Measurements from ENCODE around the gene CSRP1. TPM values are rescaled to one million over a fixed set of nuclear protein-coding genes. Genes with fewer than 3 reads are reported as not detected.

CSRP1 gene
- total and polyA plus RNA-seq, 4 experiments from 2014 or later, result 34.2 to 79.3 (median 55.3) TPM

DNA sequence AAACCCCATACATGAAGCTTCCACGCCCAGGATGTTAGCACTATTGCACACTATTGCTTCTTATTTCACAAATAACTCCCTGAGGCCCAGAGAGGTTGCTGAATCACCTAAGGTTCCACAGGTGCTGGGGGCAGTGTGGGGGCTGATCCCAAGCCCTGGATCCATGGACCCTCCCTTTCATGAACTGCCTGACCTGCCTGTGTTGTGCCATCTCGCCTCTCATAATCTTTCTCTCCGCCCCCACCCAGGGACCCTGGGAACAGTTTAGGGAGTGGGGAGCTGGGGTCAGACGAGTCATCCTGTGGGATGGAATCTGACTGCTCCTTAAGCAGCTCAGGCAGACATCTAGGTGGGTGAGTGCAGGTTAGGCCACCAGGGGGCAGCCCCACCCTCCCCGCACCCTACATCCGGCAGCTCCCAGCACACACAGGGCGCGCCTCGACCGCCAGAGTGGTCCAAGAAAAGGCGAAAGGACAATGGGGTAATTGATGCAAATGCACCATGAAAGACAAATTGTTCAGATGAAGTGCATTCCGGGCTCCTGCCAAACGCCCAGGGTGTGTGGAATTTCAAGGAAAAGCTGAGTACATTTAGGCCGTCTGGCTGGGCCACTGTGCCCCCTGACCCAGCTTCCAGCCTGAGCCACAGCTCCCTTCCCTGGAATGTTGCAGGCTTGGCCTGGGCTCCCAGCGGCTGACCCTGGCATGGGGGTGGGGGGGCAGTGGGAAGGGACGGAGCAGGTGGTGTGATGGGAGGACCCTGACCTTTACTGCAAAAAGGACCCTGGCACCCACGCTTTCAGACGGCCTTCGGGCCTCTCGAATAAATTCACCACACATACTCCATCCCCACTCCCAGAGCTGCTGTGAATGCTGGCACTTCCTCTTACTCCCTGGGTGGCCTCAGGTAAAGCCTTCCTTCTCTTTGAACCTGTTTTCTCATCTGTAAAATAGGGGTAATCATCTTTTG lies 58.7 kb downstream of the CSRP1 start:
- Histone ChIP-seq H3K27ac (ENCODE audit: low read depth, low read length) (no peak overlapping the region), H3K27me3 (ENCODE audit: insufficient read depth, low read length) (no peaks in the 10 kb centered on the region), H3K4me3 (ENCODE audit: low read length in 2 of 2) (no peak overlapping the region), H3K4me1 (ENCODE audit: insufficient read depth, low read length) (peaks cover 6% of the 10 kb centered on the region), H3K9me3 (ENCODE audit: control insufficient read depth in 1 of 2, low read length in 2 of 2) (no peaks in the 10 kb centered on the region), H3K36me3 (ENCODE audit: insufficient read depth, low read length) (no peaks in the 10 kb centered on the region)
- Mint-ChIP-seq H3K4me3 (no peak overlapping the region), H3K36me3 (no peaks in the 10 kb centered on the region), H3K27ac (peak overlapping the region in 1 of 7 donors; percentile 57), H3K9me3 (peaks cover 0 to 3% (median under 1%) of the 10 kb centered on the region in 8 donors), H3K4me1 (peaks cover 0 to 4% (median 3%) of the 10 kb centered on the region in 4 donors), H3K27me3 (peaks cover 5 to 9% of the 10 kb centered on the region in 2 donors)
- intact Hi-C loops (cut with micrococcal nuclease), result loop anchor here (1.0 to 2.0 kb wide), 3 partner anchors 21 to 65 kb away; partner anchors contain the start of gene PHLDA3
- ChIA-PET CTCF (ENCODE audit: partially characterized antibody) (interaction anchor here (0.6 to 4.5 kb wide), 19 partner anchors 7 to 525 kb away, joined by 3 to 48 read pairs (median 3); partner anchors contain the start of gene CSRP1), POLR2A (ENCODE audit: partially characterized antibody) (interaction anchor here (1.4 to 1.5 kb wide), 2 partner anchors 21 to 65 kb away, joined by 3 to 4 read pairs; partner anchors contain the start of gene PHLDA3)
- peak in 4 of 5 donors; percentile 29 to 53 (median 30) for DNase-seq

GRCh38 chr1:201445310-201445709 lies 61.6 kb downstream of the CSRP1 start:
- H3K36me3 Mint-ChIP-seq, result no peaks in the 10 kb centered on the region
- no peak overlapping the region for H3K4me3 Mint-ChIP-seq
- Histone ChIP-seq H3K4me3 (ENCODE audit: low read length in 2 of 2) (no peak overlapping the region), H3K36me3 (ENCODE audit: insufficient read depth, low read length) (no peaks in the 10 kb centered on the region), H3K9me3 (ENCODE audit: control insufficient read depth in 1 of 2, low read length in 2 of 2) (no peaks in the 10 kb centered on the region), H3K4me1 (ENCODE audit: insufficient read depth, low read length) (peaks cover 6% of the 10 kb centered on the region), H3K27me3 (ENCODE audit: insufficient read depth, low read length) (no peaks in the 10 kb centered on the region), H3K27ac (ENCODE audit: low read depth, low read length) (no peak overlapping the region)
- intact Hi-C loops (cut with micrococcal nuclease), result no loop called here
- peaks cover 0 to 4% (median under 1%) of the 10 kb centered on the region in 8 donors for H3K9me3 Mint-ChIP-seq
- CTCF ChIA-PET (ENCODE audit: partially characterized antibody), result interaction anchor here (0.9 to 4.5 kb wide), 5 partner anchors 9 to 68 kb away, joined by 3 to 30 read pairs (median 6); no protein-coding TSS in a partner anchor
- H3K27ac Mint-ChIP-seq, result no peak overlapping the region
- H3K27me3 Mint-ChIP-seq, result peaks cover 3 to 11% of the 10 kb centered on the region in 2 donors
- POLR2A ChIA-PET (ENCODE audit: partially characterized antibody), result no interaction called here
- no peak for DNase-seq
- H3K4me1 Mint-ChIP-seq, result peaks cover 0 to 4% (median 2%) of the 10 kb centered on the region in 4 donors

GRCh38 chr1:201444792-201445191 lies 62.1 kb downstream of the CSRP1 start:
- Histone ChIP-seq H3K4me3 (ENCODE audit: low read length in 2 of 2) (no peak overlapping the region), H3K27ac (ENCODE audit: low read depth, low read length) (no peak overlapping the region), H3K9me3 (ENCODE audit: control insufficient read depth in 1 of 2, low read length in 2 of 2) (no peaks in the 10 kb centered on the region), H3K36me3 (ENCODE audit: insufficient read depth, low read length) (no peaks in the 10 kb centered on the region), H3K27me3 (ENCODE audit: insufficient read depth, low read length) (no peaks in the 10 kb centered on the region), H3K4me1 (ENCODE audit: insufficient read depth, low read length) (peaks cover 6% of the 10 kb centered on the region)
- CTCF ChIA-PET (ENCODE audit: partially characterized antibody), result interaction anchor here (1.3 kb wide), 1 partner anchor 9 kb away, joined by 7 read pairs; no protein-coding TSS in a partner anchor
- Mint-ChIP-seq H3K4me1 (peaks cover 0 to 4% (median 2%) of the 10 kb centered on the region in 4 donors), H3K27ac (no peak overlapping the region), H3K36me3 (no peaks in the 10 kb centered on the region), H3K9me3 (peaks cover 0 to 4% (median under 1%) of the 10 kb centered on the region in 8 donors), H3K4me3 (no peak overlapping the region), H3K27me3 (peaks cover 0 to 10% of the 10 kb centered on the region in 2 donors)
- intact Hi-C loops (cut with micrococcal nuclease), result no loop called here
- DNase-seq, result no peak
- POLR2A ChIA-PET (ENCODE audit: partially characterized antibody), result no interaction called here

DNA sequence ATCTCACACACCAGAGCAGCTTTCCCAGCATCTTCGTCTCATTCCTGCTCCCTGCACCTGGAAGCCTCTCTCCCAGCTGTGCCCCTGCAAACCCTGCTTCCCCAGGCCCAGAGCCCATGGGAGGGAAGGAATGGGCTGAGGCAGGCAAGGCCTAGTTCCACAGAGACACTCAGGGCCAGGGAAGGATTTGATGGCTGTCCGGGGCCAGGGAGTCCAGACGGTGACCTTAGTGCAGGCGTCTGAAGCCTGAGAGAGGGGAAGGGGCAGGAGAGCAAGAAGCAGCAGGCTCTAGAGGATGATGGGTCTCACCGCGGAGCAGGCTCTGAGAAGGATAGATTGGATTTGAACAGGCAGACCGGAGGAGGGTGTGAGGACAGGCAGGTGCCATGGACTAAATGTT lies 63.2 kb downstream of the CSRP1 start:
- intact Hi-C loops (cut with micrococcal nuclease), result no loop called here
- Mint-ChIP-seq H3K4me3 (no peak overlapping the region), H3K9me3 (peaks cover 0 to 4% (median under 1%) of the 10 kb centered on the region in 8 donors), H3K27ac (no peak overlapping the region), H3K27me3 (peaks cover 0 to 10% of the 10 kb centered on the region in 2 donors), H3K36me3 (no peaks in the 10 kb centered on the region), H3K4me1 (peaks cover 0 to 4% (median 2%) of the 10 kb centered on the region in 4 donors)
- Histone ChIP-seq H3K36me3 (ENCODE audit: insufficient read depth, low read length) (no peaks in the 10 kb centered on the region), H3K9me3 (ENCODE audit: control insufficient read depth in 1 of 2, low read length in 2 of 2) (no peaks in the 10 kb centered on the region), H3K27me3 (ENCODE audit: insufficient read depth, low read length) (no peaks in the 10 kb centered on the region), H3K4me3 (ENCODE audit: low read length in 2 of 2) (no peak overlapping the region), H3K4me1 (ENCODE audit: insufficient read depth, low read length) (peaks cover 6% of the 10 kb centered on the region), H3K27ac (ENCODE audit: low read depth, low read length) (no peak overlapping the region)
- POLR2A ChIA-PET (ENCODE audit: partially characterized antibody), result interaction anchor here (0.7 kb wide), 1 partner anchor 76 kb away, joined by 3 read pairs; no protein-coding TSS in a partner anchor
- DNase-seq, result no peak
- CTCF ChIA-PET (ENCODE audit: partially characterized antibody), result no interaction called here

DNA sequence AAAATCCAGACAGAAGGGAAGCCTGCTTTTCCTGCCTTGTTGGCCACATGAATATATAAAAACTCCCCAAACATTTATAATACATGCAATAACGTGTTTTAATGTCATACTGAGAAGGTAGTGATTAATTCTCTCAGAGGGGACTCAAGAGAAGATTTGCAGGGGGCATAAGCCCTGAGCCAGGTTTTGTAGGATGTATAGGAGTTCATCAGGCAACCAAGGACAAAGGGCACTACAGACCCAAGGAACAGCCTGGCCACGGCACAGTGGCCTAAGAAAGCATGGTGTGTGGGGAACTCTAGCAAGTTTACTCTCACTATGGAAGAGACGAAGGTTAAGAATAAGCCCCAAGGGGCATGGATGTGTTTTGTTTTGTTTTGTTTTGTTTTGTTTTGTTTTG lies 70.0 kb downstream of the CSRP1 start:
- peaks cover 4 to 8% (median 6%) of the 10 kb centered on the region in 4 donors for H3K4me1 Mint-ChIP-seq
- no peak for DNase-seq
- Histone ChIP-seq H3K9me3 (ENCODE audit: control insufficient read depth in 1 of 2, low read length in 2 of 2) (no peaks in the 10 kb centered on the region), H3K4me1 (ENCODE audit: insufficient read depth, low read length) (no peaks in the 10 kb centered on the region), H3K4me3 (ENCODE audit: low read length in 2 of 2) (no peak overlapping the region), H3K27ac (ENCODE audit: low read depth, low read length) (no peak overlapping the region), H3K36me3 (ENCODE audit: insufficient read depth, low read length) (no peaks in the 10 kb centered on the region), H3K27me3 (ENCODE audit: insufficient read depth, low read length) (no peaks in the 10 kb centered on the region)
- peaks cover 0 to 2% of the 10 kb centered on the region in 2 donors for H3K36me3 Mint-ChIP-seq
- no peak overlapping the region for H3K27ac Mint-ChIP-seq
- intact Hi-C loops (cut with micrococcal nuclease), result no loop called here
- peaks cover 8 to 11% of the 10 kb centered on the region in 2 donors for H3K27me3 Mint-ChIP-seq
- H3K4me3 Mint-ChIP-seq, result no peak overlapping the region
- peaks cover 0 to 4% (median 0%) of the 10 kb centered on the region in 8 donors for H3K9me3 Mint-ChIP-seq
- CTCF ChIA-PET (ENCODE audit: partially characterized antibody), result interaction anchor here (2.1 to 2.2 kb wide), 2 partner anchors 11 to 76 kb away, joined by 7 to 30 read pairs; no protein-coding TSS in a partner anchor
- POLR2A ChIA-PET (ENCODE audit: partially characterized antibody), result no interaction called here

DNA sequence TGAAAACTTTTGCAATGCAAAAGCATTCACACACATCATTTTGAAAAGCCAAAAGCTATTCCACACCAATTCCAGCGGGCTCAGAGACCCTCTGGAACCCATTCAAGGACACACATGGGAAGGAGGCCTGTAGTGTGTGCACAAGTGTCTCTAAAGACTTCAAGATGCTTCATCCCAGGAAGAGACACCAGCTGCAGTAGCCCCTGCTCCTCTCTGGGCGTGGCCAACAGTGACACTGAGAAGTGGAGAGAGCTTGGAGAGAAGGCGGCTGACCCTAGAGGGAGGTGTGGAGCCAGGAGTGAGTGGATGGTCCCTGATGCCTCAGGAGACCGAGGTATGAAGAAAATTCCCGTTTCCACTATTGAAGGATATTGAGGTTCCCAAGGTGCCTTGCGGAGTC lies 70.5 kb downstream of the CSRP1 start:
- peak overlapping the region in 2 of 7 donors; percentile 5 to 89 for H3K27ac Mint-ChIP-seq
- no peaks in the 10 kb centered on the region for H3K4me1 ChIP-seq (ENCODE audit: insufficient read depth, low read length)
- peaks cover 9 to 14% of the 10 kb centered on the region in 2 donors for H3K27me3 Mint-ChIP-seq
- no peak overlapping the region for H3K4me3 ChIP-seq (ENCODE audit: low read length in 2 of 2)
- H3K9me3 ChIP-seq (ENCODE audit: control insufficient read depth in 1 of 2, low read length in 2 of 2), result no peaks in the 10 kb centered on the region
- H3K36me3 ChIP-seq (ENCODE audit: insufficient read depth, low read length), result no peaks in the 10 kb centered on the region
- H3K27me3 ChIP-seq (ENCODE audit: insufficient read depth, low read length), result no peaks in the 10 kb centered on the region
- ChIA-PET CTCF (ENCODE audit: partially characterized antibody) (interaction anchor here (0.6 to 2.2 kb wide), 8 partner anchors 8 to 265 kb away, joined by 3 to 30 read pairs (median 6); no protein-coding TSS in a partner anchor), POLR2A (ENCODE audit: partially characterized antibody) (no interaction called here)
- intact Hi-C loops (cut with micrococcal nuclease), result no loop called here
- H3K4me1 Mint-ChIP-seq, result peaks cover 4 to 8% (median 6%) of the 10 kb centered on the region in 4 donors
- H3K4me3 Mint-ChIP-seq, result no peak overlapping the region
- peaks cover 0 to 2% of the 10 kb centered on the region in 2 donors for H3K36me3 Mint-ChIP-seq
- no peak overlapping the region for H3K27ac ChIP-seq (ENCODE audit: low read depth, low read length)
- peaks cover 0 to 4% (median 0%) of the 10 kb centered on the region in 8 donors for H3K9me3 Mint-ChIP-seq
- no peak for DNase-seq

DNA sequence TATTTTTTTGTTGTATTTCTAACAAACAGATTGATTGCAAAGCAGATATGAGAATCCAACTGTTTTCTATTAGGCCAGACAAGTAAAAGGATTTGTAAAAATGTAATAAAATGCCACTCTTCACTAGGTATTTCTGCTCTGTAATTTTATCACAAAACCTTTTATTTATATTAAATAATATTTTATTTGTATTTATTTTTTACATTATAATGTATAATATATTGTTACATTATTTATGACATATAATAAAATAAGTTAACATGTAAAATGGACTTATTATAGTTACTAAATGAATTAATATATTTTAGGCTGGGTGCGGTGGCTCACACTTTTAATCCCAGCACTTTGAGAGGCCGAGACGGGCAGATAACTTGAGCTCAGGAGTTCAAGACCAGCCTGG lies 72.7 kb downstream of the CSRP1 start:
- ChIA-PET CTCF (ENCODE audit: partially characterized antibody) (interaction anchor here (0.9 kb wide), 1 partner anchor 14 kb away, joined by 3 read pairs; no protein-coding TSS in a partner anchor), POLR2A (ENCODE audit: partially characterized antibody) (no interaction called here)
- Mint-ChIP-seq H3K27me3 (peaks cover 17 to 23% of the 10 kb centered on the region in 2 donors), H3K4me3 (no peak overlapping the region), H3K27ac (no peak overlapping the region), H3K9me3 (peaks cover 0 to 2% (median 0%) of the 10 kb centered on the region in 8 donors), H3K36me3 (peaks cover 0 to 2% of the 10 kb centered on the region in 2 donors), H3K4me1 (peaks cover 4 to 8% (median 6%) of the 10 kb centered on the region in 4 donors)
- no peaks in the 10 kb centered on the region for H3K9me3 ChIP-seq (ENCODE audit: control insufficient read depth in 1 of 2, low read length in 2 of 2)
- DNase-seq, result no peak
- H3K27ac ChIP-seq (ENCODE audit: low read depth, low read length), result no peak overlapping the region
- H3K4me3 ChIP-seq (ENCODE audit: low read length in 2 of 2), result no peak overlapping the region
- H3K36me3 ChIP-seq (ENCODE audit: insufficient read depth, low read length), result no peaks in the 10 kb centered on the region
- no peaks in the 10 kb centered on the region for H3K4me1 ChIP-seq (ENCODE audit: insufficient read depth, low read length)
- intact Hi-C loops (cut with micrococcal nuclease), result no loop called here
- H3K27me3 ChIP-seq (ENCODE audit: insufficient read depth, low read length), result no peaks in the 10 kb centered on the region

Data from CD4-positive, alpha-beta memory T cell (primary cell).